ENCODE results near the gene HUNK. TPM values are rescaled to one million over a fixed set of nuclear protein-coding genes. Genes with fewer than 3 reads are reported as not detected.

Gene HUNK
- total and polyA plus RNA-seq, 2 experiments from 2014 or later, result 1.6 to 5.1 TPM

DNA sequence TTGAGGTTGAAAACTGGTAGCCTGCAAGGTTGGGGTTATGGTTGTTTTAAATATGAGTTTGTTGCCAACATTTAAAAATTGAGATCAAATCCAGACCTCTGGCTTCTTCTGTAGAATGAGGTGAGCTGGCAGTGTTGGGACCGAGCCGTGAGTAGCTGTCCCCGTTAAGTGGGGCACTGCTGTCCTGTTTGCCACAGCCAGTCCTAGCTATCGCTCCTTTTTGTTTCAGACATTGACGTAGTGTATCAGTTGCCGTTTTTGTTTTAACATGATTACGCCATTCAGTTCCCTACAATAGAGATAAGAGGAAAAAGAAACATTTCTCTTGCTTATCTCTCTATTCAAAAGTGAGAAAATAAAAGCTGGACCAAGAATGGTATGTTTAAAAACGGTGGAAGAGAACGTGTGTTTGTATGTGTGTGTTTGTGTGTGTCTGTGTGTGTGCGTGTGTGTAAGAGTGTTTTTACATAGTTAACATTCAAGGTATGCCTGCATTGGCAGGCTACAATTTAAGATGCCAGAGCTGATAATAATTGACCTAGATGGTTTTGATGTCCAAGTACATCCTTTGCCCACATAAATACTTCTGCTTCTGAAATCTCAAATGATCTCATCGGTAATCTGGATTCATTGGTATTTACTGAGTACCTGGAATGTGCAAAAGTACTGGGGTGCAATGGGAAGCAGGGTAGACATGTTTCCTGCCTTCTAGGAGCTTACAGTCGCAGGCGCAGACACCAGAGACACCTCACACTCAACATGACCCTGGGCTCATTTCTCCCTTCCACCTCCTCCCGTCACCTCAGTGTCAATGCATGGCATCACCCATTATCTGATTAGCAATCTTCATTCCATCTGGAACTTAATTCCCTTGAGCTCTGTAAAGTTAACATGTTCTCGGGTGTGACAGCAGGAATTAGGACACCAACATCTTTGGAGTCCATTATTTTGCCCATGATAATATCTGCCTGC is 65.8 kb downstream of the HUNK start (continued):
- TF ChIP-seq, protein P1, sequence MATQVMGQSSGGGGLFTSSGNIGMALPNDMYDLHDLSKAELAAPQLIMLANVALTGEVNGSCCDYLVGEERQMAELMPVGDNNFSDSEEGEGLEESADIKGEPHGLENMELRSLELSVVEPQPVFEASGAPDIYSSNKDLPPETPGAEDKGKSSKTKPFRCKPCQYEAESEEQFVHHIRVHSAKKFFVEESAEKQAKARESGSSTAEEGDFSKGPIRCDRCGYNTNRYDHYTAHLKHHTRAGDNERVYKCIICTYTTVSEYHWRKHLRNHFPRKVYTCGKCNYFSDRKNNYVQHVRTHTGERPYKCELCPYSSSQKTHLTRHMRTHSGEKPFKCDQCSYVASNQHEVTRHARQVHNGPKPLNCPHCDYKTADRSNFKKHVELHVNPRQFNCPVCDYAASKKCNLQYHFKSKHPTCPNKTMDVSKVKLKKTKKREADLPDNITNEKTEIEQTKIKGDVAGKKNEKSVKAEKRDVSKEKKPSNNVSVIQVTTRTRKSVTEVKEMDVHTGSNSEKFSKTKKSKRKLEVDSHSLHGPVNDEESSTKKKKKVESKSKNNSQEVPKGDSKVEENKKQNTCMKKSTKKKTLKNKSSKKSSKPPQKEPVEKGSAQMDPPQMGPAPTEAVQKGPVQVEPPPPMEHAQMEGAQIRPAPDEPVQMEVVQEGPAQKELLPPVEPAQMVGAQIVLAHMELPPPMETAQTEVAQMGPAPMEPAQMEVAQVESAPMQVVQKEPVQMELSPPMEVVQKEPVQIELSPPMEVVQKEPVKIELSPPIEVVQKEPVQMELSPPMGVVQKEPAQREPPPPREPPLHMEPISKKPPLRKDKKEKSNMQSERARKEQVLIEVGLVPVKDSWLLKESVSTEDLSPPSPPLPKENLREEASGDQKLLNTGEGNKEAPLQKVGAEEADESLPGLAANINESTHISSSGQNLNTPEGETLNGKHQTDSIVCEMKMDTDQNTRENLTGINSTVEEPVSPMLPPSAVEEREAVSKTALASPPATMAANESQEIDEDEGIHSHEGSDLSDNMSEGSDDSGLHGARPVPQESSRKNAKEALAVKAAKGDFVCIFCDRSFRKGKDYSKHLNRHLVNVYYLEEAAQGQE (IDR thresholded peaks at IDR 0.05; ENCODE audit: unreplicated experiment), result no peak
- TF ChIP-seq, protein P2, sequence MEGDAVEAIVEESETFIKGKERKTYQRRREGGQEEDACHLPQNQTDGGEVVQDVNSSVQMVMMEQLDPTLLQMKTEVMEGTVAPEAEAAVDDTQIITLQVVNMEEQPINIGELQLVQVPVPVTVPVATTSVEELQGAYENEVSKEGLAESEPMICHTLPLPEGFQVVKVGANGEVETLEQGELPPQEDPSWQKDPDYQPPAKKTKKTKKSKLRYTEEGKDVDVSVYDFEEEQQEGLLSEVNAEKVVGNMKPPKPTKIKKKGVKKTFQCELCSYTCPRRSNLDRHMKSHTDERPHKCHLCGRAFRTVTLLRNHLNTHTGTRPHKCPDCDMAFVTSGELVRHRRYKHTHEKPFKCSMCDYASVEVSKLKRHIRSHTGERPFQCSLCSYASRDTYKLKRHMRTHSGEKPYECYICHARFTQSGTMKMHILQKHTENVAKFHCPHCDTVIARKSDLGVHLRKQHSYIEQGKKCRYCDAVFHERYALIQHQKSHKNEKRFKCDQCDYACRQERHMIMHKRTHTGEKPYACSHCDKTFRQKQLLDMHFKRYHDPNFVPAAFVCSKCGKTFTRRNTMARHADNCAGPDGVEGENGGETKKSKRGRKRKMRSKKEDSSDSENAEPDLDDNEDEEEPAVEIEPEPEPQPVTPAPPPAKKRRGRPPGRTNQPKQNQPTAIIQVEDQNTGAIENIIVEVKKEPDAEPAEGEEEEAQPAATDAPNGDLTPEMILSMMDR (conservative IDR thresholded peaks at IDR 0.05; ENCODE audit: low read depth in 2 of 2), result no peak
- TF ChIP-seq ZNF114 (CRISPR knock-in tag; IDR thresholded peaks at IDR 0.05), result no peak
- TF ChIP-seq EZH2 (IDR thresholded peaks at IDR 0.05; ENCODE audit: low read depth, unreplicated experiment), result no peak

DNA sequence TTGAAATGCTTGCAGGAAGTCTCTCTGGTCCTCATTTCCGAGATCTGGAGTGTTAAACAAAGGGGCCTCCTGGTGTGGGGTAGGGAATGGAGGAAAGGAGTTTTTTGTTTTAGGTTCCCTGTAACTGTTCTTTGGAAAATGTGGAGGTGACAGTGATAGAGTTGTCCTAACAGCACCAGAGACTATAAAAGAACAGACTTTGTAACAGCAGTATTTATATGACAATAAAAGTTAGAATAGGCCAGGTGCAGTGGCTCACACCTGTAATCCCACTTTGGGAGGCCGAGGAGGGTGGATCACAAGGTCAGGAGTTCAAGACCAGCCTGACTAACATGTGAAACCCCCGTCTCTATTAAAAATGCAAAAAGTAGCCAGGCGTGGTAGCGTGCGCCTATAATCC is 68.9 kb downstream of the HUNK start:
- no peak overlapping the region for H2AFZ ChIP-seq
- ATAC-seq (no peak), DNase-seq (ENCODE audit: low spot score) (no peak)
- H3K79me2 ChIP-seq (replicated peaks; ENCODE audit: insufficient read depth), result no peaks in the 10 kb centered on the region; the same call in 1 of the 2 replicates
- no peak overlapping the region for H3K4me3 ChIP-seq
- no peaks in the 10 kb centered on the region for H3K36me3 ChIP-seq (ENCODE audit: insufficient read depth)
- peaks cover 41% of the 10 kb centered on the region for H3K4me1 ChIP-seq (ENCODE audit: insufficient read depth)
- H3F3A ChIP-seq (replicated peaks; ENCODE audit: low read depth), result no peaks in the 10 kb centered on the region
- Mint-ChIP-seq H3K9me3 (no peaks in the 10 kb centered on the region), H3K4me3 (no peak overlapping the region), H3K27ac (no peak overlapping the region), H3K27me3 (ENCODE audit: insufficient read depth, low read depth, poor library complexity) (peaks cover 4% of the 10 kb centered on the region), H3K4me1 (peaks cover 34% of the 10 kb centered on the region), H3K36me3 (ENCODE audit: low read depth) (peaks cover 2% of the 10 kb centered on the region; the same call in 1 of the 3 replicates)
- no peak overlapping the region for H3K4me2 ChIP-seq
- no peak overlapping the region for H3K27ac ChIP-seq (ENCODE audit: low read depth)
- no peaks in the 10 kb centered on the region for H3K27me3 ChIP-seq (ENCODE audit: insufficient read depth)
- H4K20me1 ChIP-seq (replicated peaks; ENCODE audit: insufficient read depth), result no peaks in the 10 kb centered on the region
- no peaks in the 10 kb centered on the region for H3K9me2 ChIP-seq (ENCODE audit: insufficient read depth)
- TF ChIP-seq, protein P1 (IDR thresholded peaks at IDR 0.05; ENCODE audit: unreplicated experiment), result no peak
- TF ChIP-seq, protein P3, sequence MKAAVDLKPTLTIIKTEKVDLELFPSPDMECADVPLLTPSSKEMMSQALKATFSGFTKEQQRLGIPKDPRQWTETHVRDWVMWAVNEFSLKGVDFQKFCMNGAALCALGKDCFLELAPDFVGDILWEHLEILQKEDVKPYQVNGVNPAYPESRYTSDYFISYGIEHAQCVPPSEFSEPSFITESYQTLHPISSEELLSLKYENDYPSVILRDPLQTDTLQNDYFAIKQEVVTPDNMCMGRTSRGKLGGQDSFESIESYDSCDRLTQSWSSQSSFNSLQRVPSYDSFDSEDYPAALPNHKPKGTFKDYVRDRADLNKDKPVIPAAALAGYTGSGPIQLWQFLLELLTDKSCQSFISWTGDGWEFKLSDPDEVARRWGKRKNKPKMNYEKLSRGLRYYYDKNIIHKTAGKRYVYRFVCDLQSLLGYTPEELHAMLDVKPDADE (IDR thresholded peaks at IDR 0.05), result no peak
- no peak for TF ChIP-seq ZNF114 (CRISPR knock-in tag; IDR thresholded peaks at IDR 0.05)
- no peak for TF ChIP-seq ZNF331 (CRISPR knock-in tag; IDR thresholded peaks at IDR 0.05; ENCODE audit: low read depth)
- TF ChIP-seq, protein P2 (conservative IDR thresholded peaks at IDR 0.05; ENCODE audit: low read depth in 2 of 2), result no peak
- TF ChIP-seq EZH2 (IDR thresholded peaks at IDR 0.05; ENCODE audit: low read depth, unreplicated experiment), result no peak
- TF ChIP-seq POLR2AphosphoS5 (IDR thresholded peaks at IDR 0.05; ENCODE audit: low read depth), result no peak
- no peak for TF ChIP-seq STAT1 (IDR thresholded peaks at IDR 0.05; ENCODE audit: unreplicated experiment)
- TF ChIP-seq EZH2phosphoT487 (IDR thresholded peaks at IDR 0.05; ENCODE audit: unreplicated experiment), result no peak
- TF ChIP-seq CREB1 (CRISPR knock-in tag; IDR thresholded peaks at IDR 0.05; ENCODE audit: low read depth), result no peak
- TF ChIP-seq JUNB (IDR thresholded peaks at IDR 0.05; ENCODE audit: unreplicated experiment), result no peak
